Mesothelial cell of epicardium (in vitro differentiated cells): Measurements from ENCODE around the gene ZNF813. TPM values are rescaled to one million over a fixed set of nuclear protein-coding genes. Genes with fewer than 3 reads are reported as not detected.
A peak's percentile ranks its signal among the peaks of the same experiment; 100 is the strongest.

Experiments used
- DNase-seq, 2 experiments: peaks; one replicate each; pipeline ENCODE4 v3.0.0; 2021; ENCODE audit warnings: low spot score in 2 of 2; ENCODE audit not compliant: unreplicated experiment in 2 of 2
- H3K27ac Mint-ChIP-seq: 2 replicates; pipeline ENCODE4 v1.8.0; 2021; ENCODE audit warnings: mixed read lengths
- H3K27me3 Mint-ChIP-seq: 2 replicates; pipeline ENCODE4 v1.8.0; 2021; ENCODE audit warnings: low read depth, mixed read lengths
- H3K36me3 Mint-ChIP-seq: 2 replicates; pipeline ENCODE4 v1.8.0; 2021; ENCODE audit warnings: mixed read lengths
- H3K4me1 Mint-ChIP-seq: 2 replicates; pipeline ENCODE4 v1.8.0; 2021; ENCODE audit warnings: mixed read lengths
- H3K4me3 Mint-ChIP-seq: 2 replicates; pipeline ENCODE4 v1.8.0; 2021; ENCODE audit warnings: mild to moderate bottlenecking, moderate library complexity, mixed read lengths
- H3K9me3 Mint-ChIP-seq: 2 replicates; pipeline ENCODE4 v1.8.0; 2021; ENCODE audit warnings: mixed read lengths
- CTCF ChIP-seq: fragments of 200-600 bp; sonication (generic); IDR thresholded peaks from one replicate; pipeline ENCODE4 v1.5.0; 2021; ENCODE audit warnings: antibody characterized with exemption; ENCODE audit not compliant: unreplicated experiment
- total RNA-seq: library from RNA; stranded (reverse); gene quantifications from 3 replicates; pipeline ENCODE4 v1.2.1, GENCODE V29; 2021

The ZNF813 gene
- total RNA-seq, 1 donor from 2014 or later = 6.1 TPM

GRCh38 chr19:53520163-53520546 is 52.6 kb downstream of the ZNF813 start:
- H3K27ac Mint-ChIP-seq = peak overlapping the region; percentile 95
- H3K4me3 Mint-ChIP-seq = peak overlapping the region; percentile 98
- H3K36me3 Mint-ChIP-seq = peaks cover 9% of the 10 kb centered on the region
- no peak for DNase-seq
- no peaks in the 10 kb centered on the region for H3K27me3 Mint-ChIP-seq
- no peak for TF ChIP-seq CTCF
- peaks cover 6% of the 10 kb centered on the region for H3K9me3 Mint-ChIP-seq
- H3K4me1 Mint-ChIP-seq = peaks cover 13% of the 10 kb centered on the region

GRCh38 chr19:53520547-53521372 is 53.2 kb downstream of the ZNF813 start:
- H3K27ac Mint-ChIP-seq = peak overlapping the region; percentile 95
- H3K36me3 Mint-ChIP-seq = peaks cover 15% of the 10 kb centered on the region
- H3K4me3 Mint-ChIP-seq = peak overlapping the region; percentile 98
- no peaks in the 10 kb centered on the region for H3K27me3 Mint-ChIP-seq
- TF ChIP-seq CTCF = no peak
- H3K9me3 Mint-ChIP-seq = peaks cover 12% of the 10 kb centered on the region
- DNase-seq = peak; percentile 88 to 93
- H3K4me1 Mint-ChIP-seq = peaks cover 13% of the 10 kb centered on the region

- H3K4me3 Mint-ChIP-seq = peak overlapping the region; percentile 98
- peaks cover 13% of the 10 kb centered on the region for H3K4me1 Mint-ChIP-seq
- H3K27ac Mint-ChIP-seq = no peak overlapping the region
- H3K27me3 Mint-ChIP-seq = no peaks in the 10 kb centered on the region
- no peak for TF ChIP-seq CTCF
- no peak for DNase-seq
- H3K36me3 Mint-ChIP-seq = peaks cover 20% of the 10 kb centered on the region
- peaks cover 17% of the 10 kb centered on the region for H3K9me3 Mint-ChIP-seq
Measured at GRCh38 chr19:53521373-53522202, 54.1 kb downstream of the ZNF813 start.

GRCh38 chr19:53525922-53526321 is 58.4 kb downstream of the ZNF813 start:
- Mint-ChIP-seq H3K4me1 (peaks cover 11% of the 10 kb centered on the region), H3K27me3 (no peaks in the 10 kb centered on the region), H3K27ac (no peak overlapping the region), H3K4me3 (no peak overlapping the region), H3K36me3 (peaks cover 20% of the 10 kb centered on the region), H3K9me3 (peaks cover 17% of the 10 kb centered on the region)
- no peak for TF ChIP-seq CTCF
- no peak for DNase-seq

- no peaks in the 10 kb centered on the region for H3K27me3 Mint-ChIP-seq
- peaks cover 7% of the 10 kb centered on the region for H3K36me3 Mint-ChIP-seq
- no peak overlapping the region for H3K27ac Mint-ChIP-seq
- peaks cover 7% of the 10 kb centered on the region for H3K9me3 Mint-ChIP-seq
- no peak for DNase-seq
- H3K4me1 Mint-ChIP-seq = no peaks in the 10 kb centered on the region
- TF ChIP-seq CTCF = no peak
- no peak overlapping the region for H3K4me3 Mint-ChIP-seq
Measured at GRCh38 chr19:53530622-53531021, 63.1 kb downstream of the ZNF813 start.
